ENCODE data around the gene STK38L. TPM values are rescaled to one million over a fixed set of nuclear protein-coding genes. Genes with fewer than 3 reads are reported as not detected.

Gene STK38L
- polyA plus RNA-seq, 1 donor (not counting 4 experiments of a cell fraction or from before 2014, with no cell fraction given) = 25.4 TPM

- H2AFZ ChIP-seq (ENCODE audit: control insufficient read depth, low read length) = no peak overlapping the region
- no peaks in the 10 kb centered on the region for H3K27me3 ChIP-seq (ENCODE audit: control insufficient read depth, extremely low read depth, insufficient read depth, low read length)
- no peaks in the 10 kb centered on the region for H3K79me2 ChIP-seq (ENCODE audit: control insufficient read depth, insufficient read depth, low read length)
- no peaks in the 10 kb centered on the region for H3K9me3 ChIP-seq (ENCODE audit: control insufficient read depth, low read depth, low read length)
- DNase-seq (ENCODE audit: low read depth, low spot score) (no peak), FAIRE-seq (no peak)
- no peaks in the 10 kb centered on the region for H3K9me1 ChIP-seq (ENCODE audit: control insufficient read depth, extremely low read depth, insufficient read depth, low read length)
- no peak overlapping the region for H3K4me2 ChIP-seq (ENCODE audit: control insufficient read depth, extremely low read depth, insufficient read depth, low read depth, low read length)
- no peak for TF ChIP-seq EZH2 (IDR thresholded peaks at IDR 0.05; ENCODE audit: low read length)
- no peak for TF ChIP-seq CTCF (optimal IDR thresholded peaks at IDR 0.05 in 1 of 3, IDR thresholded peaks at IDR 0.05 in 1 of 3, conservative IDR thresholded peaks at IDR 0.05 in 1 of 3; ENCODE audit: extremely low read depth in 1 of 3, insufficient read depth in 2 of 3, low read length in 3 of 3)
- H3K27ac ChIP-seq (ENCODE audit: control insufficient read depth, insufficient read depth, low read length) = no peak overlapping the region
- no peaks in the 10 kb centered on the region for H3K4me1 ChIP-seq (ENCODE audit: control insufficient read depth, extremely low read depth, insufficient read depth, low read length)
- H3K9ac ChIP-seq (ENCODE audit: control insufficient read depth, extremely low read depth, insufficient read depth, low read length) = no peak overlapping the region
- no peak overlapping the region for H3K4me3 ChIP-seq (ENCODE audit: control insufficient read depth in 2 of 3, extremely low read depth in 1 of 3, insufficient read depth in 2 of 3, low read depth in 1 of 3, low read length in 3 of 3)
- H3K36me3 ChIP-seq (ENCODE audit: control insufficient read depth in 2 of 2, extremely low read depth in 1 of 2, insufficient read depth in 2 of 2, low read length in 2 of 2) = no peaks in the 10 kb centered on the region
- no peaks in the 10 kb centered on the region for H4K20me1 ChIP-seq (ENCODE audit: control insufficient read depth, extremely low read depth, insufficient read depth, low read length)
- dilution Hi-C loops (cut with MboI; ENCODE audit: extremely low pct_ligation_motif_present, low sequenced_read_pairs) = no loop called here
These were observed 45.3 kb downstream of the STK38L start for GRCh38 chr12:27289414-27289813.

GRCh38 chr12:27290501-27291168, 46.5 kb downstream of the STK38L start:
- dilution Hi-C loops (cut with MboI; ENCODE audit: extremely low pct_ligation_motif_present, low sequenced_read_pairs) = no loop called here
- no peaks in the 10 kb centered on the region for H4K20me1 ChIP-seq (ENCODE audit: control insufficient read depth, extremely low read depth, insufficient read depth, low read length)
- no peak overlapping the region for H3K27ac ChIP-seq (ENCODE audit: control insufficient read depth, insufficient read depth, low read length)

More at GRCh38 chr12:27290501-27291168, 46.5 kb downstream of the STK38L start:
- Histone ChIP-seq H3K9me3 (ENCODE audit: control insufficient read depth, low read depth, low read length) (no peaks in the 10 kb centered on the region), H3K4me1 (ENCODE audit: control insufficient read depth, extremely low read depth, insufficient read depth, low read length) (no peaks in the 10 kb centered on the region), H3K4me2 (ENCODE audit: control insufficient read depth, extremely low read depth, insufficient read depth, low read depth, low read length) (no peak overlapping the region), H3K4me3 (ENCODE audit: control insufficient read depth in 2 of 3, extremely low read depth in 1 of 3, insufficient read depth in 2 of 3, low read depth in 1 of 3, low read length in 3 of 3) (no peak overlapping the region), H3K9ac (ENCODE audit: control insufficient read depth, extremely low read depth, insufficient read depth, low read length) (no peak overlapping the region), H3K27me3 (ENCODE audit: control insufficient read depth, extremely low read depth, insufficient read depth, low read length) (no peaks in the 10 kb centered on the region), H3K9me1 (ENCODE audit: control insufficient read depth, extremely low read depth, insufficient read depth, low read length) (no peaks in the 10 kb centered on the region), H3K36me3 (ENCODE audit: control insufficient read depth in 2 of 2, extremely low read depth in 1 of 2, insufficient read depth in 2 of 2, low read length in 2 of 2) (no peaks in the 10 kb centered on the region), H2AFZ (ENCODE audit: control insufficient read depth, low read length) (no peak overlapping the region), H3K79me2 (ENCODE audit: control insufficient read depth, insufficient read depth, low read length) (no peaks in the 10 kb centered on the region)
- FAIRE-seq = peak; percentile 39
- TF ChIP-seq CTCF (optimal IDR thresholded peaks at IDR 0.05 in 1 of 3, IDR thresholded peaks at IDR 0.05 in 1 of 3, conservative IDR thresholded peaks at IDR 0.05 in 1 of 3; ENCODE audit: extremely low read depth in 1 of 3, insufficient read depth in 2 of 3, low read length in 3 of 3) (no peak), EZH2 (IDR thresholded peaks at IDR 0.05; ENCODE audit: low read length) (no peak)
- DNase-seq (ENCODE audit: low read depth, low spot score) = no peak
